ENCODE results near the gene ARL3. TPM values are rescaled to one million over a fixed set of nuclear protein-coding genes. Genes with fewer than 3 reads are reported as not detected.
A peak's percentile ranks its signal among the peaks of the same experiment; 100 is the strongest.

Gene ARL3
- total and polyA plus RNA-seq, 2 experiments from 2014 or later, result 8.5 to 22.6 TPM

DNA sequence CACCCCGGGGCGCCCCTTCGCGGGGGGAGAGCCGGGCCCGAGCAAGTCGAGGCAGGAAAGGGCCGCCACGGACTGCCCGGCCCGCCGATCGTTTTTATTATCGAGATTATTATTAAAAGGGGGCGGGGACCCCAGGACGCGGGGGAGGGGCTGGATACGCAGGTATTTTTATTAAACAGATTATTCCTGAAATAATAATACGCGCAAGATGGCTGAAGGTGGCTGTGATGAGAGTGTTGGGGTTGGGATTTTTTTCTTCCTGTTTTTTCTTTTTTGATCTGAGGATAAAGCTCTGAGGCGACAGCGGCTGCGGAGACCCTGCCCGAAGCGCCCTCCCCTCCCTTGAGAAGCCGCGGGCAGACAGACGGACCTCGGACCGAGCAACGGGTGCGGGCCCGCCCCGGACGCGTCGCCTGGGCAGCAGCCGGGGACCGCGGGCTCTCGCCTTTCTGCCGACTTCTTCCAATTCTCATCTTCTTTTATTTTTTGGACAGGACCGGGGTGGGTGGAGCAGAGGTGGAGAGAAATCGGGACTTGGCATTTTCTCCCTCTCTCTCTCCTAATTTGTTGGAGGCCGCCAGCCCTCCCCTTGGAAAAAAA lies 71.4 kb downstream of the ARL3 start:
- H3K27me3 Mint-ChIP-seq (ENCODE audit: insufficient read depth, low read depth, poor library complexity), result peaks cover 19% of the 10 kb centered on the region
- Histone ChIP-seq H3K27ac (ENCODE audit: low read depth) (peak overlapping the region; percentile 92), H3K9me2 (ENCODE audit: insufficient read depth) (no peaks in the 10 kb centered on the region), H2AFZ (peak overlapping the region; percentile 91), H4K20me1 (replicated peaks; ENCODE audit: insufficient read depth) (peaks cover 13% of the 10 kb centered on the region; the same call in 1 of the 2 replicates), H3K4me2 (peak overlapping the region; percentile 95), H3K36me3 (ENCODE audit: insufficient read depth) (no peaks in the 10 kb centered on the region), H3K79me2 (replicated peaks; ENCODE audit: insufficient read depth) (peaks cover 28% of the 10 kb centered on the region), H3F3A (replicated peaks; ENCODE audit: low read depth) (peaks cover 17% of the 10 kb centered on the region), H3K27me3 (ENCODE audit: insufficient read depth) (0 out of 2 replicates have a peak, but pooled peaks cover 3% of the 10 kb centered on the region), H3K4me3 (peak overlapping the region; percentile 86), H3K4me1 (ENCODE audit: insufficient read depth) (peaks cover 18% of the 10 kb centered on the region)
- H3K4me3 Mint-ChIP-seq, result peak overlapping the region; percentile 92
- H3K9me3 Mint-ChIP-seq, result no peaks in the 10 kb centered on the region
- peak; percentile 61 for DNase-seq (ENCODE audit: low spot score)
- peak overlapping the region; percentile 94 for H3K27ac Mint-ChIP-seq
- no peaks in the 10 kb centered on the region; the same call in 2 of the 3 replicates for H3K36me3 Mint-ChIP-seq (ENCODE audit: low read depth)
- peaks cover 19% of the 10 kb centered on the region for H3K4me1 Mint-ChIP-seq
- TF ChIP-seq ETS1 (IDR thresholded peaks at IDR 0.05), result no peak
- no peak for TF ChIP-seq ZNF462 (CRISPR knock-in tag; IDR thresholded peaks at IDR 0.05)
- TF ChIP-seq CTCF (conservative IDR thresholded peaks at IDR 0.05; ENCODE audit: low read depth in 2 of 2), result no peak
- TF ChIP-seq EZH2 (IDR thresholded peaks at IDR 0.05; ENCODE audit: low read depth, unreplicated experiment), result no peak
- ATAC-seq, result peak; percentile 1; the same call in 2 of the 3 replicates
